ENCODE results near the gene C5orf63.
"Not testable (repeated sequence)": the region's sequence is repeated elsewhere in the genome, so short reads cannot be mapped to it uniquely, and the experiment has no call there.

C5orf63 gene

GRCh38 chr5:127011961-127012644 lies 61.2 kb downstream of the C5orf63 start:
- Histone ChIP-seq H3K4me1 (ENCODE audit: control insufficient read depth in 2 of 2, insufficient read depth in 2 of 2, low read length in 2 of 2) (peaks cover 19 to 21% of the 10 kb centered on the region in 2 donors), H3K27ac (ENCODE audit: low read depth in 2 of 2, low read length in 2 of 2) (no peak overlapping the region)

GRCh38 chr5:127011153-127011552 lies 62.1 kb downstream of the C5orf63 start:
- no peak overlapping the region for H3K9ac ChIP-seq (ENCODE audit: low read depth in 1 of 2, low read length in 2 of 2)
- H3K27me3 ChIP-seq (ENCODE audit: control insufficient read depth in 2 of 2, insufficient read depth in 2 of 2, low read length in 2 of 2), result no peaks in the 10 kb centered on the region
- no peaks in the 10 kb centered on the region for H3K9me3 ChIP-seq (ENCODE audit: control insufficient read depth in 2 of 2, low read length in 2 of 2)
- no peaks in the 10 kb centered on the region for H3K36me3 ChIP-seq (ENCODE audit: control insufficient read depth in 2 of 2, insufficient read depth in 2 of 2, low read length in 2 of 2)
- H3K4me3 ChIP-seq (ENCODE audit: low read length in 2 of 2), result no peak overlapping the region
- no peak overlapping the region for H3K27ac ChIP-seq (ENCODE audit: low read depth in 2 of 2, low read length in 2 of 2)
- H3K4me1 ChIP-seq (ENCODE audit: control insufficient read depth in 2 of 2, insufficient read depth in 2 of 2, low read length in 2 of 2), result peaks cover 19 to 21% of the 10 kb centered on the region in 2 donors

More at GRCh38 chr5:127011961-127012644, 61.2 kb downstream of the C5orf63 start:
- H3K9me3 ChIP-seq (ENCODE audit: control insufficient read depth in 2 of 2, low read length in 2 of 2), result no peaks in the 10 kb centered on the region
- H3K27me3 ChIP-seq (ENCODE audit: control insufficient read depth in 2 of 2, insufficient read depth in 2 of 2, low read length in 2 of 2), result no peaks in the 10 kb centered on the region
- H3K36me3 ChIP-seq (ENCODE audit: control insufficient read depth in 2 of 2, insufficient read depth in 2 of 2, low read length in 2 of 2), result no peaks in the 10 kb centered on the region
- no peak overlapping the region for H3K9ac ChIP-seq (ENCODE audit: low read depth in 1 of 2, low read length in 2 of 2)
- H3K4me3 ChIP-seq (ENCODE audit: low read length in 2 of 2), result no peak overlapping the region

GRCh38 chr5:127010362-127010761 lies 62.9 kb downstream of the C5orf63 start:
- Histone ChIP-seq H3K4me3 (ENCODE audit: low read length in 2 of 2) (no peak overlapping the region), H3K36me3 (ENCODE audit: control insufficient read depth in 2 of 2, insufficient read depth in 2 of 2, low read length in 2 of 2) (no peaks in the 10 kb centered on the region), H3K9ac (ENCODE audit: low read depth in 1 of 2, low read length in 2 of 2) (no peak overlapping the region), H3K4me1 (ENCODE audit: control insufficient read depth in 2 of 2, insufficient read depth in 2 of 2, low read length in 2 of 2) (peaks cover 14 to 17% of the 10 kb centered on the region in 2 donors), H3K27me3 (ENCODE audit: control insufficient read depth in 2 of 2, insufficient read depth in 2 of 2, low read length in 2 of 2) (no peaks in the 10 kb centered on the region), H3K9me3 (ENCODE audit: control insufficient read depth in 2 of 2, low read length in 2 of 2) (no peaks in the 10 kb centered on the region), H3K27ac (ENCODE audit: low read depth in 2 of 2, low read length in 2 of 2) (no peak overlapping the region)

GRCh38 chr5:127009784-127010183 lies 63.5 kb downstream of the C5orf63 start:
- Histone ChIP-seq H3K4me1 (ENCODE audit: control insufficient read depth in 2 of 2, insufficient read depth in 2 of 2, low read length in 2 of 2) (peaks cover 12 to 15% of the 10 kb centered on the region in 2 donors), H3K36me3 (ENCODE audit: control insufficient read depth in 2 of 2, insufficient read depth in 2 of 2, low read length in 2 of 2) (no peaks in the 10 kb centered on the region), H3K9me3 (ENCODE audit: control insufficient read depth in 2 of 2, low read length in 2 of 2) (no peaks in the 10 kb centered on the region), H3K27me3 (ENCODE audit: control insufficient read depth in 2 of 2, insufficient read depth in 2 of 2, low read length in 2 of 2) (no peaks in the 10 kb centered on the region), H3K9ac (ENCODE audit: low read depth in 1 of 2, low read length in 2 of 2) (no peak overlapping the region), H3K4me3 (ENCODE audit: low read length in 2 of 2) (no peak overlapping the region), H3K27ac (ENCODE audit: low read depth in 2 of 2, low read length in 2 of 2) (no peak overlapping the region)

GRCh38 chr5:127008300-127008975 lies 64.9 kb downstream of the C5orf63 start:
- no peak overlapping the region for H3K9ac ChIP-seq (ENCODE audit: low read depth in 1 of 2, low read length in 2 of 2)
- no peak overlapping the region for H3K27ac ChIP-seq (ENCODE audit: low read depth in 2 of 2, low read length in 2 of 2)
- peaks cover 9 to 18% of the 10 kb centered on the region in 2 donors for H3K4me1 ChIP-seq (ENCODE audit: control insufficient read depth in 2 of 2, insufficient read depth in 2 of 2, low read length in 2 of 2)
- no peak overlapping the region for H3K4me3 ChIP-seq (ENCODE audit: low read length in 2 of 2)
- H3K27me3 ChIP-seq (ENCODE audit: control insufficient read depth in 2 of 2, insufficient read depth in 2 of 2, low read length in 2 of 2), result no peaks in the 10 kb centered on the region
- H3K9me3 ChIP-seq (ENCODE audit: control insufficient read depth in 2 of 2, low read length in 2 of 2), result no peaks in the 10 kb centered on the region
- no peaks in the 10 kb centered on the region for H3K36me3 ChIP-seq (ENCODE audit: control insufficient read depth in 2 of 2, insufficient read depth in 2 of 2, low read length in 2 of 2)

- no peak overlapping the region for H3K27ac ChIP-seq (ENCODE audit: low read depth in 2 of 2, low read length in 2 of 2)
- no peaks in the 10 kb centered on the region for H3K27me3 ChIP-seq (ENCODE audit: control insufficient read depth in 2 of 2, insufficient read depth in 2 of 2, low read length in 2 of 2)
- H3K36me3 ChIP-seq (ENCODE audit: control insufficient read depth in 2 of 2, insufficient read depth in 2 of 2, low read length in 2 of 2), result no peaks in the 10 kb centered on the region
- no peak overlapping the region for H3K4me3 ChIP-seq (ENCODE audit: low read length in 2 of 2)
- peaks cover 5 to 20% of the 10 kb centered on the region in 2 donors for H3K4me1 ChIP-seq (ENCODE audit: control insufficient read depth in 2 of 2, insufficient read depth in 2 of 2, low read length in 2 of 2)
- H3K9ac ChIP-seq (ENCODE audit: low read depth in 1 of 2, low read length in 2 of 2), result no peak overlapping the region
- no peaks in the 10 kb centered on the region for H3K9me3 ChIP-seq (ENCODE audit: control insufficient read depth in 2 of 2, low read length in 2 of 2)
Observed at GRCh38 chr5:127007522-127007921, 65.8 kb downstream of the C5orf63 start.

- Histone ChIP-seq H3K27me3 (ENCODE audit: control insufficient read depth in 2 of 2, insufficient read depth in 2 of 2, low read length in 2 of 2) (no peaks in the 10 kb centered on the region), H3K4me3 (ENCODE audit: low read length in 2 of 2) (no peak overlapping the region), H3K36me3 (ENCODE audit: control insufficient read depth in 2 of 2, insufficient read depth in 2 of 2, low read length in 2 of 2) (no peaks in the 10 kb centered on the region), H3K9ac (ENCODE audit: low read depth in 1 of 2, low read length in 2 of 2) (no peak overlapping the region), H3K27ac (ENCODE audit: low read depth in 2 of 2, low read length in 2 of 2) (no peak overlapping the region), H3K4me1 (ENCODE audit: control insufficient read depth in 2 of 2, insufficient read depth in 2 of 2, low read length in 2 of 2) (peaks cover 5 to 21% of the 10 kb centered on the region in 2 donors), H3K9me3 (ENCODE audit: control insufficient read depth in 2 of 2, low read length in 2 of 2) (no peaks in the 10 kb centered on the region)
Observed at GRCh38 chr5:127006744-127007143, 66.6 kb downstream of the C5orf63 start.

GRCh38 chr5:127005282-127005681 lies 68.0 kb downstream of the C5orf63 start:
- H3K27me3 ChIP-seq (ENCODE audit: control insufficient read depth in 2 of 2, insufficient read depth in 2 of 2, low read length in 2 of 2); H3K9ac ChIP-seq (ENCODE audit: low read depth in 1 of 2, low read length in 2 of 2); H3K9me3 ChIP-seq (ENCODE audit: control insufficient read depth in 2 of 2, low read length in 2 of 2); H3K36me3 ChIP-seq (ENCODE audit: control insufficient read depth in 2 of 2, insufficient read depth in 2 of 2, low read length in 2 of 2); H3K27ac ChIP-seq (ENCODE audit: low read depth in 2 of 2, low read length in 2 of 2); H3K4me3 ChIP-seq (ENCODE audit: low read length in 2 of 2): not testable (repeated sequence)
- peaks cover 5 to 21% of the 10 kb centered on the region in 2 donors for H3K4me1 ChIP-seq (ENCODE audit: control insufficient read depth in 2 of 2, insufficient read depth in 2 of 2, low read length in 2 of 2)

- peaks cover 5 to 17% of the 10 kb centered on the region in 2 donors for H3K4me1 ChIP-seq (ENCODE audit: control insufficient read depth in 2 of 2, insufficient read depth in 2 of 2, low read length in 2 of 2)
- no peak overlapping the region for H3K9ac ChIP-seq (ENCODE audit: low read depth in 1 of 2, low read length in 2 of 2)
- H3K27ac ChIP-seq (ENCODE audit: low read depth in 2 of 2, low read length in 2 of 2), result peak overlapping the region; percentile 62 to 69
- H3K27me3 ChIP-seq (ENCODE audit: control insufficient read depth in 2 of 2, insufficient read depth in 2 of 2, low read length in 2 of 2), result no peaks in the 10 kb centered on the region
- H3K9me3 ChIP-seq (ENCODE audit: control insufficient read depth in 2 of 2, low read length in 2 of 2), result no peaks in the 10 kb centered on the region
- H3K36me3 ChIP-seq (ENCODE audit: control insufficient read depth in 2 of 2, insufficient read depth in 2 of 2, low read length in 2 of 2), result no peaks in the 10 kb centered on the region
- H3K4me3 ChIP-seq (ENCODE audit: low read length in 2 of 2), result no peak overlapping the region
Observed at GRCh38 chr5:127004721-127005120, 68.6 kb downstream of the C5orf63 start.

GRCh38 chr5:127003798-127004495 lies 69.4 kb downstream of the C5orf63 start:
- Histone ChIP-seq H3K9ac (ENCODE audit: low read depth in 1 of 2, low read length in 2 of 2) (no peak overlapping the region), H3K27ac (ENCODE audit: low read depth in 2 of 2, low read length in 2 of 2) (peak overlapping the region; percentile 62 to 69), H3K36me3 (ENCODE audit: control insufficient read depth in 2 of 2, insufficient read depth in 2 of 2, low read length in 2 of 2) (no peaks in the 10 kb centered on the region), H3K9me3 (ENCODE audit: control insufficient read depth in 2 of 2, low read length in 2 of 2) (no peaks in the 10 kb centered on the region), H3K4me3 (ENCODE audit: low read length in 2 of 2) (peak overlapping the region; percentile 7 to 43), H3K27me3 (ENCODE audit: control insufficient read depth in 2 of 2, insufficient read depth in 2 of 2, low read length in 2 of 2) (no peaks in the 10 kb centered on the region), H3K4me1 (ENCODE audit: control insufficient read depth in 2 of 2, insufficient read depth in 2 of 2, low read length in 2 of 2) (peaks cover 3 to 13% of the 10 kb centered on the region in 2 donors)

All from mucosa of rectum (tissue), 2 donors.